Loucy (cell line): ENCODE results near the gene MAPT.

Source experiments
- EZH2phosphoT487 ChIP-seq: fragments of 200-600 bp; IDR thresholded peaks from 2 replicates; pipeline ENCODE4 v1.6.1; 2018; ENCODE audit warnings: antibody characterized with exemption, mild to moderate bottlenecking, moderate library complexity, borderline replicate concordance
- TF ChIP-seq, protein P1 (sequence below): fragments of 200-600 bp; sonication (generic); conservative IDR thresholded peaks from 2 replicates; pipeline ENCODE4 v1.5.1; 2014; ENCODE audit warnings: mild to moderate bottlenecking, antibody characterized with exemption, low read length

DNA sequence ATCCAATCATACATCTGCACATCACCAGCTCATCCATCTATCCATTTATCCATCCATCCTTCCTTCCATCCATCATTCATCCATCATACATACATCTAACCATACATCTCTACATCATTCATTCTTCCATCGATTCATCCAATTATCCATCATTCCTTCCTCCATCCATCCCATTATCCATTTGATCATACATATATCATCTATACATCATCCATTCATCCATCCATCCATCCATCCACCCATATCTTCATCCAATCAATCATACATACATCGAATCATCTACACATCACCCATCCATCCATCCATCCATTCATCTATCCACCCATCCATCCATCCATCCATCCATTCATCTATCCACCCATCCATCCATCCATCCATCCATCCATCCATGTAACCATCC is 75.4 kb downstream of the MAPT start:
- TF ChIP-seq, protein P1, sequence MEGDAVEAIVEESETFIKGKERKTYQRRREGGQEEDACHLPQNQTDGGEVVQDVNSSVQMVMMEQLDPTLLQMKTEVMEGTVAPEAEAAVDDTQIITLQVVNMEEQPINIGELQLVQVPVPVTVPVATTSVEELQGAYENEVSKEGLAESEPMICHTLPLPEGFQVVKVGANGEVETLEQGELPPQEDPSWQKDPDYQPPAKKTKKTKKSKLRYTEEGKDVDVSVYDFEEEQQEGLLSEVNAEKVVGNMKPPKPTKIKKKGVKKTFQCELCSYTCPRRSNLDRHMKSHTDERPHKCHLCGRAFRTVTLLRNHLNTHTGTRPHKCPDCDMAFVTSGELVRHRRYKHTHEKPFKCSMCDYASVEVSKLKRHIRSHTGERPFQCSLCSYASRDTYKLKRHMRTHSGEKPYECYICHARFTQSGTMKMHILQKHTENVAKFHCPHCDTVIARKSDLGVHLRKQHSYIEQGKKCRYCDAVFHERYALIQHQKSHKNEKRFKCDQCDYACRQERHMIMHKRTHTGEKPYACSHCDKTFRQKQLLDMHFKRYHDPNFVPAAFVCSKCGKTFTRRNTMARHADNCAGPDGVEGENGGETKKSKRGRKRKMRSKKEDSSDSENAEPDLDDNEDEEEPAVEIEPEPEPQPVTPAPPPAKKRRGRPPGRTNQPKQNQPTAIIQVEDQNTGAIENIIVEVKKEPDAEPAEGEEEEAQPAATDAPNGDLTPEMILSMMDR: no peak
- TF ChIP-seq EZH2phosphoT487: no peak
